GM18907 (cell line): ENCODE data around the gene PSORS1C2.

Experiments used
- ATAC-seq: cut with Tn5 transposase; IDR thresholded peaks from one replicate; pipeline ENCODE4 v1.9.1; 2021; ENCODE audit warnings: mild to moderate bottlenecking, moderate library complexity; ENCODE audit not compliant: unreplicated experiment

The PSORS1C2 gene

DNA sequence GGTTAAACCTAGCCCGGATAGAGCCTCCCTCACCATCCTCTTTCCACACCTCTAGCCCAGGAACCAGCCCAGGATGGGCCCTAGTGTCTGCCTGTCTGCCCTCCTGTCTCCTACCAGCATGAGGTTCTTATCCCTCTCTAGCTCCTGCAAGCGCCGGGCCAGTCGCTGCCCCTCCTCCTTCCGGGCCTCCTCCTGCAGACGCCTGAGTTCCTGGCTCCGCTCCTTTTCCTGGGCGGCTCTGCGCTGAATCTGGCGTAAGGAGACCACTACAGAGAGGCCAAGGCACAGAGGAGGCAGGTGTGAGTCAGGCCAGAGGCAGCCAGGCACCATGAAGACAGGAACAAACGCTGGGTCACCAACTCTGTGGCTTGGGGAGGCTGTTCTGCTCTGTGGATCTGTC, 4.3 kb upstream of the PSORS1C2 start:
- no peak for ATAC-seq

DNA sequence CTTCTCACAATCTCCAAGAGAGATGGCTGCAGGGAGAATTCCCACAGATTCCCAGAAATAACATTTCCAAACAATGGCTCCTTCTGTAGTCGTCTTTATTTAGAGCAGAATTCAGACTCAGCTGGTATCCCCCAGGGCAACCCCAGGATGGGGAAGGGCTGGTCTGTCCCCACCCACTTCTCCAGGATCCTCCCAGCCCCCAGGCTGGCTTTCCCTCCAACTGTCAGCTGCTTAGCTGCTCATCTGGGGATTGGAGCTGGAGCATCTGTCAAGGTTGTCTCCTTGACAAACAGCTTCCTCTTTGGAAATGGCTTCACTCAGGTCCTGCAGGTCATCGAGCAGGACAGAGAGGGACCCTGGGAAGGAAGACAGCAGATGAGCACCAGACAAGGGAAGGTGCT, 3.5 kb upstream of the PSORS1C2 start:
- no peak for ATAC-seq

DNA sequence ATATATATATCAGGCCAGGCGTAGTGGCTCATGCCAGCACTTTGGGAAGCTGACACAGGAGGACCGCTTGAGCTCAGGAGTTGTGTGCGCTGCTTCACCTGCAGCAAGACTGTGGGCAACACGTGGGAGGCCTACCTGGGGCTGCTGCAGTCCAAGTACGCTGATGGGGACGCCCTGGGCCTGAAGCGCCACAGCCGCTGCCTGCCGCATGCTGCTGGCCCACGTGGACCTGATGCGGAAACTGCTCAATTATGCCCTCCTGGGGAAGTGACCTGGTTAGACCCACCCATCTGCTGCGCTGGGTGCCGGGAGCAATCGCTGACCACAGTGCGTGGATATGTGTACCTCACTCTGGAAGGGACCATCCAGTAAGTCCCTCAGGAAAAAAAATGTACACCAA, 1.8 kb upstream of the PSORS1C2 start:
- ATAC-seq: no peak

DNA sequence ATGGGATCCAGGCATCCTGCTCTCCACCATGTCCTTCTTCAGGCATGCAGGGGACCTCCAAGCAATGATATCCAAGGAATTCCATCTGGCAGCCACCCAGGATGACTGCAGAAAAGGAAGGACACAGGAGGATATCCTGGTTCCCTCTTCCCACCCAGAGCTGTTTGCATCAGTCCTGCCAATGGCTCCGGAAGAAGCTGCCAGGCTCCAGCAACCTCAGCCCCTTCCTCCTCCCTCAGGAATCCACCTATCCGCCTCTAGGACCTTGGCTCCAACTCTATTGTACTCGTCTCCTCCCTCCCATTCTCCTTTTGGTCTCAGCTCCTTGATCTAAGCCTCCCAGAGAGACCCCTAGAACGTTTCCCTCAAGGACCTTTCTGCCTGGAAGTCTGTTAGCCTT, 733 bp upstream of the PSORS1C2 start:
- no peak for ATAC-seq

DNA sequence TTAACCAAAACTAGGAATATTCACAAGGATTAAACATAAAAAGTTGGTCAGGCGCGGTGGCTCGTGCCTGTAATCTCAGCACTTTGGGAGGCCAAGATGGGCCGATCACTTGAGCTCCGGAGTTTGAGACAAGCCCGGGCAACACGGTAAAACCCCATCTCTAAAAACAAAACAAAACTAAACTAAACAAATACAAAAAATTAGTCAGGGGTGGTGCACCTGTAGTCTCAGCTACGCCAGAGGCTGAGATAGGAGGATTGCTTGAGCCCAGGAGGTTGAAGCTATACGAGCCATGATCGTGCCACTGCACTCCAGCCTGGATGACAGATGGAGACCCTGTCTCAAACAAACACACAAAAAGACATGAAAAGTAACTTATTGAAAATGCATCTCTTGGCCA, 3.2 kb downstream of the PSORS1C2 start:
- ATAC-seq: no peak

DNA sequence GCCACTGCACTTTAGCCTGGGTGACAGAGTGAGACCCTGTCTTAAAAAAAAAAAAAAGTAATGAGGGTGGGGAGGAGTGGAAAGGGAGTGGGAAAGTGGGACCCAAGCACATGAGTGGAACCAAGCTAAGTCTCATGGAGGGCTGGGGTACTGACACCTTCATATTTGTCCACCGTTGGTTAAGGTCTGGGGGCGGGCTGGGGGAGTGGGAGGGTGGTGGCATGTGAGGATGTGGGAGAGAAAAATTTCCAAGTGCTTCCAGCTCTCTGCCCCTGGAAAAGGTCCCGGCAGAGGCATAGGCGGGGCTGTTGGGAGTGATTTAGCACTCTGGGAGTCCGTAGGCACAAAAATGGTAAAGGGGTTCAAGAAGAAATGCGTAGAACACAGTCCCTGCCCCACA, 6.1 kb downstream of the PSORS1C2 start:
- no peak for ATAC-seq

DNA sequence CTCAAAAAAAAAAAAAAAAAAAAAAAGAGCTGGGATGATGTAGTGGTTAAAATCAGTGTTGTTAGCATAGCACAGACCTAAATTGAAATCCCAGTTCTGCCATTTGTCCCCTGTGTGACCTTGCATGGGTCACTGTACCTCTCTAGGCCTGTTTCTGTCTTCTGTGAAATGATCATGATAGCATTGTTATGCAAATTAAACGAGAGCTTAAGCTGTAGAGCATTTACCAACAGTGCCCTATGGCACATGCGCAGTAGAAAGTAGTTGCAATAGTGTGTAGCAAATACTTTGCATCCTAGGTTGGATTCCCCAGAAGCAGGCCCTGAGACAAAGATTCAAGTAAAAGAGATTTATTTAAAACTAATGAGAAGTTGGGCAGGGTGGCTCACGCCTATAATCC, 7.3 kb downstream of the PSORS1C2 start:
- no peak for ATAC-seq

DNA sequence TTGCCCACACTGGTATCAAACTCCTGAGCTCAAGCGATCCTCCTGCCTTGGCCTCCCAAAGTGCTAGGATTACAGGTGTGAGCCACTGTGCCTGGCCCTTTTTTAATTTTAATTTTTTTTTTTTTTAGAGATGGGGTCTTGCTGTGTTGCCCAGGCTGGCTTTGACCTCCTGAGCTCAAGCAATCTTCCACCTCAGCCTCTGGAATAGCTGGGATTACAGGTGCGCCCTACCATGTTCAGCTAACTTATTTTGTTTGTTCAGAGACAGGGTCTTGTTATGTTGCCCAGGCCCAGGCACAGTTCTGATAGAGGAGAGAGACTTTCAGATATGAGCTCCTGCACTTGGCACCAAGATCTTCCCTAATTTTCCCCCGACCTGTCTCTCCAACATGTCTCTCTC, 8.1 kb downstream of the PSORS1C2 start:
- ATAC-seq: no peak

DNA sequence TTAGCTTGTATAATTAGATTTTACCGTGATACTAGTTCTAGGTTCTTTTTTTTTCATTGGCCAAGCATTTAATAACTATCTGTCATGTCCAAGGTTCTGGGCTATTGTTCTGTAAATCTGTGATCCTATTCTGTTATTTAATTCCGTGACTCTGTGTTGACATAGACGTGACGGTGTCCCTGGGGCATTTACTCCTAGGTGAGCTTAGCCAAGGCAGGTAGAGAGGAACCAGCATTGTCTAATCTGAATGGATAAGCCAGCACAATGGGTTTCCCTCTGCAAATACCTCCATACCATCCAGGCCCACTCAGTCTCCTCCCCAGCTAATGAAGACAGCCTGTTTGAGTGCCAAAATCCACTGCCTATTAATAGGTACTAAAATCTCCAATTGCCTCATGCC, 9.7 kb downstream of the PSORS1C2 start:
- ATAC-seq: no peak

DNA sequence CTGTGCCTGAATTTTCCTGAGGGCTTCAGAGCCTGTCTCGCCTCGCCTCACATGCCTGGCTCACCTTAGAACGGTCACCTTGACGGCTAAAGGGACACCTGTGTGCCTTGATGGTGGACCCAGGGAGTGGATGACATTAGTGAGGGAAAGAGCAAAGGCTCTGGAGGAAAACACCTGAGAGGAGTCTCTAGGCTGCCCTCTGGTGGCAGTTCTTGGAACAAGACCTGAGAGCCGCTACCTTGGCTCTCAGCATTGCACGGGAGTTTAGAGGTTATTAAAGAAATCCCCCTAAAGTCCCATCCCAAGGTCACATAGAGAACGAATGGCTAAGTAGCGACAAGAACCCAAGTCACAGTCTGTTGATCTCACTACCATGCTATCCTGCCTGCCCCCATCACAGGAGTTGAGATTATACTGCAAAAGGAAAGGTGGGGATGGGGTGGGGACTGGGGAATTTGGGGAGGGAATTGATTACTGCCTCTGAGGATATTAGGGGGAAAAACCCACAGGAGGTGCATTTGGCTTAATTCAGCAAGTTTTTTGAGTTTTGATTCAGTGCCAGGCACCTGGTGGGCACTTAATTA, 10.7 kb downstream of the PSORS1C2 start:
- no peak for ATAC-seq

DNA sequence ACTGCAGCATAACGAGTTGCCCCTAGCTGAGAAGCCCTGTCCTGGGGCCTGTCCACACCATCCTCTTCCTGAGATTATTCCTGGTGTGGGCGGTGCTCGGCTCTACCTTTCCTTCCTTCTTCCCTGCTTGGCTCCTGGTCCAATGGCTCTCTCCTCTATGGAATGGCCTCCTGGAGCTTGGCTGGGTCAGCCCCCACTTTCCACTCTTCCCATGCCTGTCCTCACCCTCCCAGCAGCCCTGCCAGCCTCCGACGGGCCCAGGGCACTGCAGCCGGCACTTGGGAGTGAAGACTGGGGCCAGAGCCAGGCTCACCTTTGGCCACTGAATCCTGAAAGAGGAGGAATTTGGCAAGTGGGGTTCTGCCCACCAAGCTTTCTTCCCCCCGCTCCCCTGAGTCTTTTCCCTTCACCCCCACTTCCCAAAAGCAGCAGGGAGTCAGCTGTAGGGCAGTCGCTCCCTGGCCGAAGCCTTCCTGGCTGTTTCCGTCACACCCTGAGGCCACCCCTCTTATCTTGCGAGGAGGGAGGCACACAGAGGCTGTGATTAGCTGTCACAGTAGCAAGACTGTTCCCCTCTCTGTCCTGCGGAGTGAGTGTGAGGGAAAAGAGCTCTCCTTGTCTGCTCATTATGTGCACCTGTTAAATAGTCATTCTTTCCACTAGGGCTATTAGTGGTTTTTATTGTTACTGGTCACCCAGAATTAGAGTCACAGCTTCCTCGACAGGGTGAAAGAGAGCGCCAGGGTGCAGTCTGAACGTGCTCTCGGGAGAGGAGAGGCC, 12.3 kb downstream of the PSORS1C2 start:
- ATAC-seq: no peak

DNA sequence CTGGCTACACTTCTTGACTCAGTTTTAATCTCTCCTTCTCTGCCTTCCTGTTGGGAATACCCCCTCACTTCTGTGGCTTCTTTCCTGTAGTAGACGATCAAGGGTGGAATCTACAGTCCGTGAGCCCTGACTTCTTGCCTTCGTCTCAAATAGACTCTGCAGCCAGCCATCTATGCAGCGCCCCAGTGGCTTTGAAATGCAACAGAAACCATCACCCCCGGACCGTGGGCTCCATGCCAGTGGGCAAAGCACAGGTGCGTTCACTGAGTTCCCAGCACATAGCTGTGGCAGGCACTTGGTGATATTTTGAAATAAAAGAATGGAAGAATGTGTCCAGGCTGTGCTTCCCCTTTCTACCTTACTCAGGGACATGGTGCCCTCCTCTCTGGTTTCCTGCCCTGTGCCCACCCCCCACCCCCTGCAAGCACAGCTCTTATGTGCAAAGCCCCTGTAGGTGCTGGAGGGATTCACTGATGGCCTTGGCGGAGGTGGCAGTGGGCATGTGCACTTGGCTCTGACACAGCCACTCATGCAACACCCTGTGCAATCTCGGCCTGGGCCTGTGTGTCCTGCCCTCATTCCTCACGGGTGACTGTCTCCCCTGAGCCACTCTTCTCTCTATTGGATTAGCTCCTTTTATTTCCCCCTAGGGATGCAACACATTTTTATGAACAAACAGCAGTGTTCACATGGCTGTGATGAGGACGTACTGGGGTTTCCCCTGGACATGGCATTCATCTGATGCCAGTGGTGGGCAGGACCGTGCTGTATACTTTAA, 13.1 kb downstream of the PSORS1C2 start:
- no peak for ATAC-seq

DNA sequence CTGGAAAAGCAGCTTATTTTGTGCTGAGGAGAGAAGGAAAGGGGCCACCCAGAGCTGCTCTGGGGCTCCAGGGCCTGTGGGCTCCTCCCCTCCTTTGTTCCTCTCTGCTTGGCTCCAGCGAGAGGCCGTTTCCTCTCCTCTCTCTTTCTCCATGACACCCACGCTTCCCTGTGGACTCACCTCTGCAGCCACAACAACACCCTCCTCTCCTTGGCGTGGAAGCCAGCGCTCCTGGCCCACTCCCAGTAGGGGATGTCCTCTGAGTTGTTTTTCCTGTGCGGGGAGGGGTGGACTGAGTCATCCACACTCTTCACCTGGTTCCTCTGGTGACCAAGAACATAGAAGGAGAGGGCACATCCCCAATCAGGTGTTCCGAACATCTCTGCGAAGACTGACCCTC, 13.7 kb downstream of the PSORS1C2 start:
- no peak for ATAC-seq

DNA sequence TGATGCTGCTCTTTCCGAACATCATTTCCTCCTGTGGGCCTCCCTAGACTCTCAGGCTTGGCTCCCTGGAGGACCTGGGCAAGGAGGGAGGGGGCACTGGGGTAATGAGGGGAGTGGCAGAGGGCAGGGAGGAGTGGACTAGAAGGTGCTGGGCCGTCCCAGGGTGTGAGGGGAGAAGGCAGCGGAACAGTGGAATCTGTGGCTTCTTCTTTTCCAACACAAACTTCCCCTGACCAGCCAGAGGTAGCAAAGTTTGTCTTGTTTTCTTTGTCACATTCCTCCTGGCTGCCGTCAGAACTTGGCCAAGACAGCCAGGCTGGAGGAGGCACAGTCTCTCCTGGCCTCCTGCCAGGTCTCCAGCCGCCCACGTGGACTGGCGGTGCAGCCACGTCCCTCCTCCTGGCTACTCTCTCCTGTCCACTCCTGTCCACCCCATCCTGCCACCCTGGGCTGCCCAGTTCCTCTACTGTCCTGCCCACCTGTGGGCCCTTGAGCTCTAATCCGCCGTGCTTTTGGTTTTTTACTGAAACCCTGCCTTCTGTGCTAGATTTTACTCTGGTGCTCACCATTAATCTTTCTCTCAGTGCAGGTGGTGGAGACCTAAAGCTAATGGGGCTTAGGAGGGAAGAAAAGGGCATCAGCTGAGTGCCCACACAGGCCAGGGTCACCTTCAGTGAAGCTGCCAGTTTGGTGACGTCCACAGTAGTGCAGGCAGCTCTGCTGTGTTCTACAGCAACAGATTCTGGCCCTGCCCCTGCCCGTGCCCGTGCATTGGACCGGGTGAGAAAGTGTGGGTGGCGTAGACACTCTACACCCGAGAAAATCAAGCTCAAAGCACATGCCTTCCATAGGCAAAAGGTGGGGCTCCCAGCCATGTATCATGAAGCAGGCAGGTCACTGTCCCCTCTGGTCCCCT, 15.8 kb downstream of the PSORS1C2 start:
- ATAC-seq: no peak

DNA sequence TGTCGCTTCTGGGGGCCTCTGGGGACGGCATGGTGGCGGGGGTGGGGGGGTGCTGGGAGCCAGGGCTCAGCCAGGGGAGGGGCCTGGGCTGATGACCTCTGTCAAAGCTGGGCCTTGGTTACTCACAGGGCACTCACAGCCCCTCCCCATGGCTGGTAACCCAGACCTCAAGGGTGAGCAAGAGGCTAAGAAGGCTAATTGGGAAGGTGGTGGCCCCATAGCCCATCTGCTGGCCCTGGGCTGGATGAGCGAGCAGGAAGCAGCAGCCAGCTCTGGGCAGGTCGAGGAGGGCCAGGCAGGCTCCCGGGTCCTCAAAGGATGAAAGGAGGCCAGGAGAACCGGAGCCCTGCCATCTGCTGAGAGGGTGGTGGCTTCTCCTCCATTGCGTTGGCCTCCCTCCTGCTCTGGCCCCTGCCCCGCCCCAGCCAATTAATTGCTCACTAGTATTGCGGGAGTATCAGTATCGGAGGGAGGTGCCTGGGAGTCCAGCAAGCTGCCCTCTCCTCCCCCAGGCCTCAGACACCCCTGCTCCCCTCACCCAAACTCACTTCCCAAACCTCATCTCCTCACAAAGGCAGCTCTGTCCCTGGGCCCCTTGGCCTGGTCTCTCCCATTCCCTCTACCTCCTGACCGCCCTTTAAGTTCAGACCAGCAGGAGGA, 17.6 kb downstream of the PSORS1C2 start:
- ATAC-seq: no peak

DNA sequence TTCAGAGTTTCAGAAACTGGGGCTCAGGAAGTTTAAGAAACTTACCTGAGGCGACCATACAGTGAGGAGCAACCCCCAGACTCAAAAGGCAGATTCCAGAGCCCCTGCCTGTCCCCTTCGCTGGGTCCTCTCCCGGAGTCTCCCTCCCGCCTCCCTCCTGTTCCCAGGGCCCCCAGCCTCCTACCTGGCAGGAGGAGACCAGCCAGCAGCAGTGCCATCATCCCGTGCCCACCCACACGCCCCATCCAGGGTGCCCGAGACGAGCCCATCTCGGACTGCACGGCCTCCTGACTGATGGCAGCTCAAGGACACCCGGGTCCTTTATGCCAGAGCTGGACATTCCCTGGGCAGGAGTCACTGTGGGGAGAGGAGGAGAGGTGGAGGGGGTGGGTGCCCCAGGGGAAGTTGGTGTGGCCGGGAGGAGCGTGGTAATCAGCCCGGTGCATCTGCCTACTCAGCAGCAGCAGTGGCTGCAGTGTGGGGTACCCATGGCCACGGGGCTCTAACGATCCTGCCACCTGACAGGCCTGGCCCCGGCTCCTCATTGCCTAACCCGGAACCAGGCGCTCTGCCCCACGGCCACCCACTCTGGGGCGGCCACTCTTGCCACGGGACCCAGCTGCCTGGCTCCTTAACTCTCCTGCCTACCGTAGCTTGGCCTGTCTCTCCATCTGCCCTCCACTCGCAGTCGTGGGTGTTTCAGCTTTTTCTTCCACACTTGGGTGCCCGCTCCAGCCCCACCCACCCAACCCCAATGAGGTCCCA, 18.5 kb downstream of the PSORS1C2 start, which contains the start of gene CDSN:
Gene CDSN, minus strand, starts transcription at position 296 of the 765 bp plus-strand sequence. Its CDS starts 27 bp downstream, at position 269.
- ATAC-seq: no peak

DNA sequence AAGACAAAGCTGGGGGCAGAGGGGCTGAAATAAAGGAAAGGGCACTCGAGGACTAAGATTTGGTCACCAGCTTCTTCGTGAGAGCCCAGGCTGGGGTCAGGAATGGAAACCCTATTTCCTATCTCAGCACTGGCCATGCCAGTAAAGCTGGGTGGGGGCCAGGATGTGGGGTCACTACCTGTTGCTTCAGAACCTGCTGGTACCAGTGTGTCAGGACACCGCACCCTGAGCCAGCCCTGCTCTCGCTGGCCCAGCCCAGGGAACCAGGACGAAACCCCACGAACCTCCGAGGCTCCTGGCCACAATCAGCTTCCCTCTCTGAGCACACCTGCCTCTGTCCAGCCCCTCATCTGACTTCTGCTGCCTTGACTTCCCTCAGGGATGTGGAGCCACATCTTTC, 20.7 kb downstream of the PSORS1C2 start:
- no peak for ATAC-seq

DNA sequence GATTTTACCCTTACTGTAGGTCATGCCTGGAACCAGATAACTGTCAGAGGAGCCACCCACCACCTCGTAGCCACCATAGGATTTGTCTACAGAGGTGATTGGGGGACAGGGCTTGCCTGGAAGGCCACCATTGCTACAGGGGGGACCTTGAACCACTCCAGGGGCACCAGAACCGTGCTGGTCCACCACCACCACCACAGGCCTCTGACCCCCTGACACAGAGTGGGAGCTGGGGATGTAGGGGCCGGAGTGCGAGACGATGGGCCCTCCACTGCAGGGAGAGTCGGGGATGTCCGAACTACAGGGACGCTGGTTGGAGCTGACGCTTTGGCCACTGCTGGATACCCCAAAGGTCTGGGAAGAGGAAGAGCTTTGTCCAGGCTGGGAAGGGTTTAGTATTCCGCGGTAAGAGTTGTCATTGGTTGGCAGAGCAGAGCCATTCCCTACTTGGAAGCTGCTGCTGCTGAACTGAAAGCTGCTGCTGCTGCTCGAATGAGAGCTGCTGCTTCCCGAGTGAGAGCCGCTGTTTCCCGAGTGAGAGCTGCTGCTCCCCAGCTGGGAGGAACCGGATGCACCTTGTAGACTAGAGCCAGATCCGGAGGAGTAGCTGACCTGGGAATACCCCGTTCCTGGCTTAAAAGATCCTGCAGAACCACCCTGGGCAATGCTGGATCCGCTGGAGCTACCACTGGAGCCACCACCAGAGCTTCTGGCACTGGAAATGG, 22.0 kb downstream of the PSORS1C2 start:
- ATAC-seq: no peak
